HEK293T (cell line): ENCODE results near the gene CHCHD3.

Source experiments
- CTCF ChIA-PET: fragments of 350-600 bp; formaldehyde crosslinking; extraction: SDS; loops from one replicate; lab custom pipeline; 2021; ENCODE audit warnings: antibody characterized with exemption, inconsistent platforms; lab: Yijun Ruan, JAX
- POLR2A ChIA-PET: fragments of 350-600 bp; formaldehyde crosslinking; extraction: SDS; loops from one replicate; lab custom pipeline; 2020; ENCODE audit warnings: antibody characterized with exemption, inconsistent platforms; lab: Yijun Ruan, JAX
- DNase-seq: peaks from one replicate; pipeline ENCODE4 v3.0.0; 2012; ENCODE audit warnings: mixed read lengths; ENCODE audit errors: extremely low spot score
- ARNT ChIP-seq: fragments of 450-650 bp; IDR thresholded peaks from 2 replicates; pipeline ENCODE4 v1.6.1; 2017; ENCODE audit warnings: mild to moderate bottlenecking
- BHLHE40 ChIP-seq: fragments of 450-650 bp; IDR thresholded peaks from 2 replicates; pipeline ENCODE4 v1.6.1; 2016; ENCODE audit warnings: mild to moderate bottlenecking, moderate library complexity, borderline replicate concordance
- CTBP1 ChIP-seq: fragments of 450-650 bp; IDR thresholded peaks from 2 replicates; pipeline ENCODE4 v1.6.1; 2016; ENCODE audit warnings: borderline replicate concordance
- ELF4 ChIP-seq: fragments of 450-650 bp; IDR thresholded peaks from 2 replicates; pipeline ENCODE4 v1.6.1; 2017; ENCODE audit warnings: antibody characterized with exemption
- FOXA1 ChIP-seq: fragments of 450-650 bp; IDR thresholded peaks from 2 replicates; pipeline ENCODE4 v1.6.1; 2016; ENCODE audit warnings: mild to moderate bottlenecking
- FOXK2 ChIP-seq: fragments of 450-650 bp; IDR thresholded peaks from 2 replicates; pipeline ENCODE4 v1.6.1; 2016; ENCODE audit warnings: mild to moderate bottlenecking
- FOXM1 ChIP-seq: fragments of 450-650 bp; IDR thresholded peaks from 2 replicates; pipeline ENCODE4 v1.6.1; 2017; ENCODE audit warnings: mild to moderate bottlenecking, borderline replicate concordance
- HDGF ChIP-seq: fragments of 450-650 bp; IDR thresholded peaks from 2 replicates; pipeline ENCODE4 v1.6.1; 2017; ENCODE audit warnings: antibody characterized with exemption, borderline replicate concordance
- L3MBTL2 ChIP-seq: fragments of 450-650 bp; conservative IDR thresholded peaks from 2 replicates; pipeline ENCODE4 v1.6.1; 2016; ENCODE audit warnings: mild to moderate bottlenecking
- LEF1 ChIP-seq: fragments of 450-650 bp; IDR thresholded peaks from 2 replicates; pipeline ENCODE4 v1.6.1; 2017; ENCODE audit warnings: mild to moderate bottlenecking, borderline replicate concordance
- NFRKB ChIP-seq: fragments of 450-650 bp; IDR thresholded peaks from 2 replicates; pipeline ENCODE4 v1.6.1; 2016; ENCODE audit warnings: mild to moderate bottlenecking, moderate library complexity
- SP1 ChIP-seq: fragments of 450-650 bp; IDR thresholded peaks from 2 replicates; pipeline ENCODE4 v1.6.1; 2017
- SUZ12 ChIP-seq: fragments of 450-650 bp; IDR thresholded peaks from 2 replicates; pipeline ENCODE4 v1.6.1; 2016; ENCODE audit warnings: mild to moderate bottlenecking
- TARDBP ChIP-seq: fragments of 450-650 bp; IDR thresholded peaks from 2 replicates; pipeline ENCODE4 v1.6.1; 2016
- ZNF384 ChIP-seq: fragments of 450-650 bp; IDR thresholded peaks from 2 replicates; pipeline ENCODE4 v1.6.1; 2016
- TF ChIP-seq, protein P1 (sequence below): fragments of 450-650 bp; IDR thresholded peaks from 2 replicates; pipeline ENCODE4 v1.6.1; 2016

The CHCHD3 gene

GRCh38 chr7:133064082-133064820 lies 17.6 kb downstream of the CHCHD3 start:
- CTCF ChIA-PET: no interaction called here
- no peak for DNase-seq
- TF ChIP-seq NFRKB: no peak
- POLR2A ChIA-PET: no interaction called here

DNA sequence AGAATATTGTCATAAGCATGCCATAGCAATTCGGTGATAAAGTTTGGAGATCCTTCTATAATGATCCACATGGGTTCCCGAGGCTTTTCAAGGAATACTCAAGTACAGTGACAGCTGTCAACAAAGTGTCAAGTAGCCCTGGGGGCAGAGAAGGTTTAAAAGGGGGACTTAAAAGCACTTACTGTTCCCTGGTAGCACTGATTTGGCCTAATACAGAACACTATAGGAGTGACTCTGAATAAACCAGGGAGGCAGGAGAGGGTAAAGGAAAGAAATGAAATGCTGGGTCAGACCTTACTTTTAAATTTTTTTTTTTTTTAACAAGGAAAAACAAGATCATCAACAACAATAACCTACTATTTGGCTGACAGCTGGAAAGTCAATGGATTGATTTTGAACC lies 20.1 kb downstream of the CHCHD3 start:
- no peak for DNase-seq
- TF ChIP-seq NFRKB: no peak
- TF ChIP-seq SUZ12: no peak
- TF ChIP-seq CTBP1: no peak
- no peak for TF ChIP-seq TARDBP
- TF ChIP-seq L3MBTL2: no peak
- TF ChIP-seq ZNF384: no peak
- no peak for TF ChIP-seq BHLHE40
- no peak for TF ChIP-seq SP1
- TF ChIP-seq FOXK2: no peak
- TF ChIP-seq, protein P1, sequence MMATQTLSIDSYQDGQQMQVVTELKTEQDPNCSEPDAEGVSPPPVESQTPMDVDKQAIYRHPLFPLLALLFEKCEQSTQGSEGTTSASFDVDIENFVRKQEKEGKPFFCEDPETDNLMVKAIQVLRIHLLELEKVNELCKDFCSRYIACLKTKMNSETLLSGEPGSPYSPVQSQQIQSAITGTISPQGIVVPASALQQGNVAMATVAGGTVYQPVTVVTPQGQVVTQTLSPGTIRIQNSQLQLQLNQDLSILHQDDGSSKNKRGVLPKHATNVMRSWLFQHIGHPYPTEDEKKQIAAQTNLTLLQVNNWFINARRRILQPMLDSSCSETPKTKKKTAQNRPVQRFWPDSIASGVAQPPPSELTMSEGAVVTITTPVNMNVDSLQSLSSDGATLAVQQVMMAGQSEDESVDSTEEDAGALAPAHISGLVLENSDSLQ: no peak
- no peak for TF ChIP-seq ARNT
- no peak for TF ChIP-seq LEF1
- no peak for TF ChIP-seq HDGF
- no peak for TF ChIP-seq FOXA1
- TF ChIP-seq FOXM1: no peak
- CTCF ChIA-PET: no interaction called here
- POLR2A ChIA-PET: interaction anchor here (0.7 kb wide), 1 partner anchor 1303 kb away, joined by 3 read pairs; no protein-coding TSS in a partner anchor

GRCh38 chr7:133061357-133061756 lies 20.5 kb downstream of the CHCHD3 start:
- POLR2A ChIA-PET: no interaction called here

GRCh38 chr7:133060004-133060403 lies 21.9 kb downstream of the CHCHD3 start:
- ChIA-PET POLR2A (no interaction called here), CTCF (no interaction called here)
- TF ChIP-seq HDGF (no peak), TARDBP (no peak), ZNF384 (no peak), FOXK2 (no peak), L3MBTL2 (no peak), ARNT (no peak), SP1 (no peak)
- DNase-seq: no peak

More at GRCh38 chr7:133061357-133061756, 20.5 kb downstream of the CHCHD3 start:
- CTCF ChIA-PET: no interaction called here
- DNase-seq: no peak
- TF ChIP-seq ZNF384 (no peak), ELF4 (no peak), SUZ12 (no peak), HDGF (no peak), FOXK2 (no peak), LEF1 (no peak), CTBP1 (no peak), FOXM1 (no peak), ARNT (no peak), SP1 (no peak), BHLHE40 (no peak), NFRKB (no peak), FOXA1 (no peak)
- TF ChIP-seq, protein P1: no peak

DNA sequence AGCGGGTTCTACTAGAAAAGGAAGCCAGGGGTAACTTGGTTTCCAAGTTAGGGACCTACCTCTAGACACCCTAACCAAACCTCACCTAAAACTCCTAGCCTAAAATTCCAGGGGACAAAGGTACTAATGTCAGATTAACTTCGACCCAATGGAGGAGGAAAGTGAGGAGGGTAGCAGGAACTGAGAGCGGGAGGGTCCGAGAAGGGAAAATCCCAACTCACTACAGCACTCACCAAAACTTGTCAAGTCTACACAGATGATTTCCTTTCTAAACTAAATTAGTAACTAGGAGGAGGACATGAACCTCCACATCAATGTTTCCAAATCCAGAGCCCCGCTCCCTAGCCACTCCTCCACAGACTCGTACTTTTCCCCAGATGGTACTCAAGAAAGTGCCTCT lies 22.6 kb downstream of the CHCHD3 start:
- no peak for DNase-seq
- no peak for TF ChIP-seq SUZ12
- TF ChIP-seq SP1: no peak
- no peak for TF ChIP-seq FOXA1
- TF ChIP-seq ARNT: no peak
- TF ChIP-seq, protein P1: no peak
- no peak for TF ChIP-seq ZNF384
- no peak for TF ChIP-seq TARDBP
- no peak for TF ChIP-seq BHLHE40
- no peak for TF ChIP-seq L3MBTL2
- no peak for TF ChIP-seq CTBP1
- no peak for TF ChIP-seq LEF1
- no peak for TF ChIP-seq FOXM1
- no peak for TF ChIP-seq ELF4
- TF ChIP-seq FOXK2: no peak
- no peak for TF ChIP-seq NFRKB
- TF ChIP-seq HDGF: no peak
- ChIA-PET POLR2A (no interaction called here), CTCF (no interaction called here)

DNA sequence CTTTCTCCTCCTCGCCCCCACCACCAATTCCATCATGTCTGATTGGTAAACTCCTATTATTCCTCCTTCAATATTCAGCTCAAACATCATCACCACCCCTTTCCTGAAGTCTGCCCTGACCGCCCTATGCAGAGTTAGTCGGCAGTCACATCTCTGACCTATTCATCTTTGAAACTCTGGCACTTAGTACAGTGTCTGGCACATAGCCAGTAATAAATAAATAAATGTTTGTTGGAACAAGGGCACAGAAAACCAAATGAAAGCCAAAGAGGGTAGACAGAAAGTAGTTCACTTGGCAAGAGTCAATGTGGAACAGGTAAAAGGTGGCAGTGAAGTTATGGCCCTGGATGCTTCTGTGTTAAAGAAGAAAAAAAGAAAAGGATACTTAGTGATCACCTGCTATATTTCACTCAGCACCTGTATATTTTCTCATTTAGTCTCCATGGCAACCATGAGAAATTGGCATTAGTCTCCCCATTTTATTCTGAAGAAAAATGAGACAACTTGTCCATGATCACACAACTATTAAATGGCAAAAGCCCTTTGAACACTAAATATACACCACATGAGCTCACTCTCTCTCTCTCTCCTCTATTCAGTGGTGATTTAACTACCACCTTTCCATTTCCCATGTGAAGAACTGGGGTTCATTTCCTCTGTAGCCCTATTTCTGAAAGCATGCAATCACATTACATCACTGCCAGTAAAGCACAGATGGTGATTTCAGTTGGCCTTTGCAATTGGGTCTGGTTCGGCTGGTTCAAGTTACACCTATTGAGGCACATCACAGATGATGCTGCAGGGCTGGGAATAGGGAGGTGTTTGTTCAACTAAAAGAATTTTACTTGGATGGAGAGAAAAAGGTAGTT lies 25.3 kb downstream of the CHCHD3 start:
- no peak for DNase-seq
- TF ChIP-seq FOXM1 (no peak), BHLHE40 (no peak), CTBP1 (no peak), ARNT (no peak), ELF4 (no peak), LEF1 (no peak), FOXA1 (no peak), L3MBTL2 (no peak), FOXK2 (no peak), TARDBP (no peak), ZNF384 (no peak), HDGF (no peak)
- TF ChIP-seq, protein P1: no peak
- ChIA-PET CTCF (interaction anchor here (0.6 kb wide), 1 partner anchor 292 kb away, joined by 3 read pairs; no protein-coding TSS in a partner anchor), POLR2A (interaction anchor here (1.4 kb wide), 1 partner anchor 25 kb away, joined by 3 read pairs; the partner anchor contains the start of gene CHCHD3)
